Measurements from ENCODE around the gene FBXL7. TPM values are rescaled to one million over a fixed set of nuclear protein-coding genes. Genes with fewer than 3 reads are reported as not detected.

The FBXL7 gene
- total RNA-seq, 1 donor from 2014 or later, result 2.0 TPM

DNA sequence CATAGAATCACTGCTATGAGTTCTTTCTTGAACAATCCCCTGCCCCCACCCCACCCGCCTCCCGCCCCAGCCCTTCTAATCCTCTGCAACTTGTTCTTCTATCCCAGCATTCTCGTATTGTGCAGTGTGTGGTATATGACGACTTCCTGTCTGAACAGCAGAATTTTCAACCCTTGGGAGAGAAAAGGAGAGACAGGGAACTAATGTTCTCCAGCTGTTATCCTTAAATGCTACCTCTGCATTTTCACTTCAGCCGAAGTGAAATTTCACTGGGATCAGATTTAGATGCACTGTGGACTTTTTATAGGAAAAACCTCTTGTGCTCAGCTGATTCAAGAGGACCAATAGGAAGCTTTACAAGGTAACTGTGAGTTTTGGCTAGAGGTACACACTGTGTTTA is 2.2 kb downstream of the FBXL7 start:
- ATAC-seq, result no peak

- no peak for ATAC-seq
These were observed 6.2 kb downstream of the FBXL7 start for GRCh38 chr5:15506146-15506545.

GRCh38 chr5:15506897-15507296 is 6.9 kb downstream of the FBXL7 start:
- no peak for ATAC-seq

DNA sequence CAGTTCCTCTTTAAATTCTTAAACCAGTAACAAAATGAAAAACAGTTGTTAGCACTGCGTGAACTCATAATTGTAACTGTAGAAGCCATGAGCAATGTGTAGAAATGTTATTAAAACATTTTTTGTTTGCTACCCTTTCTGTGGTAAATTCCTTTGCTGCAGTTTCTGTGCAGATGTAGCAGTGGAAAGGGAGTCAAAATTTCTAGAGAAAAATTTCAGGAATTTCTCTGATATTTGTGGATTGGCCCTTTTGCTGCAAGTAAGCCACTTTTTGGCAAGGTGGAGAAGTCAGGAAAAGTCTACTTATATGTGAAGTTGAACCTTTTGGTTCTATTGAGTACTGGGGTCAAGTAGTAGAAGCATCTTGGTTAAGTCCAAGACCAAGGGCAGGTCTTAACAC is 10.1 kb downstream of the FBXL7 start:
- no peak for ATAC-seq

GRCh38 chr5:15510831-15511230 is 10.9 kb downstream of the FBXL7 start:
- ATAC-seq, result no peak

DNA sequence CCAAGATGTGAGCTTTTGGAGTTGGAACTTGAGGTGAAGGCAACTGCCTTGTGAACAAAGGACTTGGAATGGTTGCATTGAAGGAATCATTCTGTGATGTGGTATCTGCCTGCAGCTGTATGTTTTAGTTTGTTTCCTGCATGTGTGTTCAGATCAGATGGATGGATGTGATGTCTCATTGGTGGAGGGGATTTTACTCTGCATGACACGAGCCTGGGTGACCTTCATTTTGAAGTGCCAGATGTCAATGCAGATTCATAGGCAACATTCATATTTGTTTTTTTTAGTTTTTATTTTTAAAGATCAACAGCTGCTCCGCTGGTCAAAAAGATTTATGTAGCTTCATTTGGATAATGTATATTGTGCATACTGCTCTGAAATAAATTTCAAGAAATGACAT is 13.5 kb downstream of the FBXL7 start:
- no peak for ATAC-seq

DNA sequence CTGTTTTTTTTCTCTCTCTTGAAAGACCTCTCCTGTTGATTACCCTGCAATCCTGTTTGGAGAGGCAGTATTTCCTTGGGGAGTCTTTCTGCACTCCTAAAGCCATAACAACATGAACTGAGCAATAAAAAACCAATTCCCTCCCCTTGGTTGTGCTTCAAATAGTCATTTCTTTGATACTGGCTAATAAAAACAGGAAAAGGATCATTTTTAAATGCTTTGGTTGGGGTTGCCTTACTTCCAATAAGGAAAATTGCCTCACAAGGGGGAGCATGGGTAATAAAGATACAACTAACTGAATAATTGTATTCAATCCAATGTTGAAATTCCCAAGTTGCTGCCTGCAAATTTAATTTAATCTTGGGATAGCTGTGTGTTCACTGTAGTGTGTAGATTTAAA is 13.9 kb downstream of the FBXL7 start:
- ATAC-seq, result no peak

DNA sequence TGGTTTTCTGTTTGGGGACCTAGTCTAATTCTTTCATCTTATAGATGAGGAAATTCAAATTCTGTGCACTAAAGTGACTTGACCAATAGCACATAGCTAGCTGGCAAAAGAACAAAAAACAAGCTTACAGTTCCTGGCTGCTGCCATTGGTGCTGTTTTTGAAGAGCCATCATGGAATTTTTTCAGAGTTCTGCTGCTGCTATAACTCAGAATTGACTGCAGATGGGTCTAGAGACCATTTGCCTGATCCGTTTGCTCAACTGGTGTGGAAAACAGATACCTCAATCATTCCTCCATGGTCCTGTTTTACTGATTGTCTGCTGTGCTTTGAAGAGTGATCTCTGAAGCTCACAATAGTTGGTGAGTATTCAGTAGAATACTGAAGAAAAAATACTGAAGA is 15.2 kb downstream of the FBXL7 start:
- ATAC-seq, result no peak

GRCh38 chr5:15516486-15516885 is 16.5 kb downstream of the FBXL7 start:
- no peak for ATAC-seq

DNA sequence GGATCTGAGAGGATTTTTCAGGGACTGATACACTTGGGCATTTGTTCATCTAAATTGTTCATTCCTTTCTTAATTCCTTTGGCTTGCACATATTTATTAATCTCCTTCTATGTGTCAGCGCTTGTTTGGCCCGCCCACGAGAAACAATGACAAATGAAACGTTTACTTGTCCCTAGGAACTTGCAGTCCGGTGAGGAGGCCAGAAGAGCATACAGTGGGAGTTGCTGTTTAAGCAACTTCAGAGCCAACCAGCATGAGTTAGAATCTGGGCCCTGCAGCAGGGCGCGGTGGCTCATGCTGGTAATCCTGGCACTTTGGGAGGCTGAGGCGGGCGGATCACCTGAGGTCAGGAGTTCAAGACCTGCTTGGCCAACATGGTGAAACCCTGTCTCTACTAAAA is 18.8 kb downstream of the FBXL7 start:
- ATAC-seq, result peak; percentile 77

GRCh38 chr5:15520856-15521255 is 20.9 kb downstream of the FBXL7 start:
- ATAC-seq, result no peak

DNA sequence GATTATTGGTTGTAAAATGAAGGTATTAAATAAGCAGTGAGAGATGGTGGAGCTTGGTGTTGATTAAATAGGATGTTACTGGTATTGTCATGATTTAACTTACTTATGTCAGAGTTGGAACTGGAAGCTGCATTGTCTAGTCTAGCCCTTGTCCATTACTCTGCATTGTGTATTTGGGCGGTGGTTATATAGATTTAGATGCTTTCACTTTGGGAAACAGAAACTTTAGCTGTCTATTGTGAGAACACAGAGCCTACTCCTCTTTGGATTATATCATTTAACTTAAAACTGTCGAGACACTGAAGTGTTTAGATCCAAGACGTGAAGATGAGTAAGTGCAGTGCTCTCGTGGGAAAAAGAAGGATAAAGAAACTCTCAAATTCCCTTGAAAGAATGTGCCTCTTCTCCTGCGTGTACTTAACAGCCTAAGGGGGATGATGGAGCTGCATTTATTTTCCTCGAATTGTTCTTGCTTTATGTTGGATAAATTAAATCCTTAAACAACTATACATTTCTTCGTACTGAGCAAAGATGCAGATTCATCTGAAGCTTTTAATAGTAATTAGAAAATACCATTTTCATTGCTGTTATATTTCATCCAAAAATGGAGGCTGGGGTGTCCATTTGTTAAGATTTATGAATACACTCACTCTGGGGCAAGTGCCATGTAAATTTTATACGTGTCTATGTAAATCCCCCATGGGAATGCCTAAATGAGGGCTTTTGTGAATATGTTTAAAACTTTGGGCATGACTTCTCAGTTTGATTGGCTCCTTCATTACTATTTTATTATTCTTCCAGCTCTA is 21.6 kb downstream of the FBXL7 start:
- no peak for ATAC-seq

GRCh38 chr5:15522187-15522520 is 22.2 kb downstream of the FBXL7 start:
- no peak for ATAC-seq

DNA sequence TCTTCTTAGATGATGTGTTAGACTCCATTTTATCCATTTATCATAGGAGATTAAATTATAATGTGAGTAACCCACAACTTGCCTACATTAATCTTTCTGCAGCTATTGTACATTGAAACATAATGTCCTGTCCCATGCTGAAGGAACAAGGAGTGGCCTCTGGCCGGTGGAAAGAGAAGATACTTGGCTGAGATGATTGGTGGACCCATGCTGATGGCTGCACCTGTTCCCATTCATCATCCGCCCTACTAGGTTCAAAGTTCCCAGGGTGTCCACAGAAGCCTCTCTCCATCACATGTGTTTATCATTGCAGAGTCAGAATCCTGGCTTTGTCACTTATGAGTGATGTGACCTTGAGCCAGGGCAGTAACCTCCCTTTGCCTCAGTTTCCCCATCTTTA is 24.7 kb downstream of the FBXL7 start:
- no peak for ATAC-seq

- ATAC-seq, result peak; percentile 33
These were observed 25.8 kb downstream of the FBXL7 start for GRCh38 chr5:15525703-15526275.

DNA sequence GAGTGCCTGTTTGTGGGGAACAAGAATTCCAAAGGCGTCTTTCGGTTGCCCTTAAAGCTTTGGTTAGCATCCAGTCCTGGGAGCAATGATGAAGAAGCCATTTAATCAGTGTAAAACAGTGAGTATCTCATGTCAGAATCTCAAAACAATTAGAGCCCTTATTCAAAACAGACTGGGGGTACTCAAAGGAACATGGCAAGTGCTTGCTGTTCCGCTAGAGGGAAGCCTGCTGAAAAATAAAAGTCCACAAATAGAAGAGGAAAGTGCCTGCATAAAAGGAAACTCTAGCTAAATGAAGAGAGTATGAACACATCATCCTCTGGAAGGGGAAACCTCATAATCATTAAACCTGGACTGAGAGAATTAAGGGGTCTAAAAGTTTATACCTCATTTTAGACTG is 26.4 kb downstream of the FBXL7 start:
- ATAC-seq, result no peak

DNA sequence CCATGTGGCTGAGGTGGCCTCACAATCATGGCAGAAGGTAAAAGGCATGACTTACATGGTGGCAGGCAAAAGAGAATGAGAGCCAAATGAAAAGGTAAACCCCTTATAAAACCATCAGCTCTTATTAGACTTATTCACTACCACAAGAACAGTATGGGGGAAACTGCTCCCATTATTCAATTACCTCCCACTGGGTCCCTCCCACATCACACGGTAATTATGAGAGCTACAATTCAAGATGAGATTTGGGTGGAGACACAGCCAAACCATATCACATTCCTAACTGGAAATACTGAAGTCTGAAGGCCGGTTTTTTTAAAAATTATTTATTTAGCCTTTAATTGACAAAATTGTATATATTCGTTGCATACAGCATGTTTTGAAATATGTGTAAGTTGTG is 28.5 kb downstream of the FBXL7 start:
- no peak for ATAC-seq

GRCh38 chr5:15529013-15529412 is 29.0 kb downstream of the FBXL7 start:
- no peak for ATAC-seq

DNA sequence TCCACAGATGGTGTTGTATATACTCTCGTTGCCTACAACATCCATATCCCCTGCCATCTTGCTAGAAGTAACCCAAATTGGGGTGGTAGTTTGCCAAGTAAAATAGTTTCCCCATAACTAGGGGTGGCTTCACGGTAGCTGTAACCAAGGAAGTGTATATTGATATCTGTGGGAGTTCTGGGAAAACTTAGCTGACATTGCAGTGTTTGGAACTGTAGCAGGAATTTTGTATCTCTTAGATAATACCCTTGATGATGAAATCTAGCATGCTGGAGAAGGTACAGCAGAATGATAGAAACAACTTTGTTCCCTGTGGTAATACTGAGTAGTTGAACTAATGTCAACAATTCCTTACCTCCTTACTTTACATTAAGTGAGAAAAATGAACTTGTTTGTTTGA is 29.8 kb downstream of the FBXL7 start:
- no peak for ATAC-seq

DNA sequence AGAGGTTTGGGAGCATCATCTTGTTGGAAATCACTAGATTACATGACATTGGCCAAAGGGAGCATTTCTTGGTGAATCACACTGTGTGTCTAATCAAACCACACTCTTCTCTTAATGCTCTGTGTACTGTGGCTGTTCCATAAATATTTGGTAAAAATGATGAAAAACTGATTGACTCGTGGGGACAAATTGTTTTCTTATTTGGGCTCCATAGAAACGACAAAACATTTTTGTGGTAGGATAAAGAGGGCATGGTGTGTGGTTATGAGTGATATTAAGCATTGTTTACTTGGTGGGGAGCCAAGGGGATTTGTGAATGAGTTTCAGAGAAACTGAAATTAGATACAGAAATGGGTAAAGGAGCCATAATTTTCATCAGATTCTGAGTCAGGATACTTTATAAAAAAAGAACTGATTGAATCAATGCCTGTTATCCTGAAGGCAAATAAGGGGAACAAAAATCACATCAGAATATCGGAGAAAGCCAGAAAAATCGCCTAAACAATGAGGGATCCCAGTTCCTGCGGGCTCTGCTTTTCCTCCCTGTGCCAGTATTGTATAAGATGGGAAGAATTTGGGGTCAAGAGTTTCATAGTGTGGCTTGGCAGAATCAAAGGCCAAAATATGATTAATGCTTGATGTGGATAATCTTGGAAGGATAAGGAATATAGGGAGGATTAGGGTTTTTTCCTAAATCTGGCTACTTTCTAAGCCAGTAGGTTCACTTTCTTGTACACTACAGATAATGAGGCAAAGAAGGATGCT is 33.3 kb downstream of the FBXL7 start:
- ATAC-seq, result no peak

DNA sequence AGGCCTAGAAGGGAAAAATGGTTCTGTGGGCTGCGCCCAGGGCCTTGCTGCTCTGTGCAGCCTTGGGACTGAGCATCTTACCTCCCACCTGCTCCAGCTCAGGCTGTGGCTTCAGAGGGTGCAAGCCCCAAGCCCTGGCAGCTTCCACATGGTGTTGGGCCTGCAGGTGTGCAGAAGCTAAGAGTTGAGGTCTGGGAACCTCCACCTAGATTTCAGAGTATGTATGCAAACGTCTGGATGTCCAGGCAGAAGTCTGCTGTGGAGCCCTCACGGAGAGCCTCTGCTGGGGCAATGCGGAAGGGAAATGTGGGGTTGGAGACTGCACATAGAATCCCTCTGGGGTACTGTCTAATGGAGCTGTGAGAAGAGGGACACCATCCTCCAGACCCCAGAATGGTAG is 36.0 kb downstream of the FBXL7 start:
- ATAC-seq, result no peak

DNA sequence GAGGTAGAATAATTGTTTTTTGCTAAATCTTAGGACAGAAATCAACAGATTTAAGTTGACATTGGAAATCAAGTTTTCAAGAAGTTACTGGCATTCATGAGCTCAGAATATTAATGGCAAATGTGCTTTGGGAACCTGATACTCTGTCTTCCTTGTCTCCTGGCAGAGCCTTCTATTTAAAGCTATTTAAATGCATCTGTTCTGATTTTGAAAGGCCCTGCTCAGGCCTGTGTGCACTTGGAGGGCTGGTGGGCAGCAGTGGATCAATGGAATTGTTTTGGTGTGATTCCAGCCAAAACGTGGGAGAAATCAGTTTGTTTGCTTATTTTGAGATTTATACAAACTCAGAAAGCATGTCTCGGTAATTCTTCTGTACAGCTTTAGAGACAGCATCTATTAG is 38.5 kb downstream of the FBXL7 start:
- no peak for ATAC-seq

DNA sequence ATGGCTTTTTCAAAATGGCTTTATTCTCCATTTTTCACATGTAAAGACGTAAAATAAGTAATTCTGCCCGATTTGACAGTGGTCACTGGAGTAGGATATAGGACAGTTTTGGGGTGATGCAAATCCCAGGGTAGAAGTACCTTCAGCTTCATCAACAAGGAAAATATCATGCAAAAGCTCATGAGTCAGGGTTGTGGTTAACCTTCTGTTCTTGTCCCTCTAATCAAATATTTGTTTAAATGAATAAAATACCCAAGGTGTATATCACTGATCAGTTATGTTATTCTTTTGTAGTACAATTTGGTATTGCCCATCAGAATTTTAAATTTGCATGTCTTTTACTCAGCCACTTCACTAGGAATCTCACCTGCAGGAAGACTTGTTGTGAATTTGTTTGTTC is 40.0 kb downstream of the FBXL7 start:
- no peak for ATAC-seq

DNA sequence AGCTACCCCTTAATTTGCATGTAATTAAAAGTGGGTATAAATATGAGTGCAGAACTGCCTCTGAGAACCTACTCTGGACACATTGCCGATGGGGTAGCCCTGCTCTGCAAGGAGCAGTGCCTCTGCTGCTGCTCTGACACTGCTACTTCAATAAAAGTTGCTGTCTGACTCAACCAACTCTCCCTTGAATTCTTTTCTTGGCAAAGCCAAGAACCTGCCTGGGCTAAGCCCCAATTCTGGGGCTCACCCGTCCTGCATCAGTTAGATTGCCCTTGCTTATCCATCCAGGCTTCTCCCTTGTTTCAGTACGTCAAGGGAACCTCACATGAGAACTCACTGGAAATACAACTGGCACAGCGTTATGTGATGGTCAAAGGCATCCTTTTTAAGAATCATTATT is 44.1 kb downstream of the FBXL7 start:
- no peak for ATAC-seq
